ENCODE data around the gene SGCA. TPM values are rescaled to one million over a fixed set of nuclear protein-coding genes. Genes with fewer than 3 reads are reported as not detected.

Gene SGCA
- total RNA-seq, 6 experiments from 2014 or later: 0.28 to 0.91 (median 0.76) TPM

GRCh38 chr17:50192144-50192617, 26.4 kb downstream of the SGCA start:
- peaks cover 75% of the 10 kb centered on the region for H3K36me3 Mint-ChIP-seq (ENCODE audit: low read depth)

GRCh38 chr17:50192618-50193291, 26.9 kb downstream of the SGCA start:
- peaks cover 8% of the 10 kb centered on the region for H3K9me3 Mint-ChIP-seq
- peak overlapping the region; percentile 100 for H3K4me3 Mint-ChIP-seq
- H3K36me3 Mint-ChIP-seq (ENCODE audit: low read depth): peaks cover 81% of the 10 kb centered on the region
- TF ChIP-seq, protein P1, sequence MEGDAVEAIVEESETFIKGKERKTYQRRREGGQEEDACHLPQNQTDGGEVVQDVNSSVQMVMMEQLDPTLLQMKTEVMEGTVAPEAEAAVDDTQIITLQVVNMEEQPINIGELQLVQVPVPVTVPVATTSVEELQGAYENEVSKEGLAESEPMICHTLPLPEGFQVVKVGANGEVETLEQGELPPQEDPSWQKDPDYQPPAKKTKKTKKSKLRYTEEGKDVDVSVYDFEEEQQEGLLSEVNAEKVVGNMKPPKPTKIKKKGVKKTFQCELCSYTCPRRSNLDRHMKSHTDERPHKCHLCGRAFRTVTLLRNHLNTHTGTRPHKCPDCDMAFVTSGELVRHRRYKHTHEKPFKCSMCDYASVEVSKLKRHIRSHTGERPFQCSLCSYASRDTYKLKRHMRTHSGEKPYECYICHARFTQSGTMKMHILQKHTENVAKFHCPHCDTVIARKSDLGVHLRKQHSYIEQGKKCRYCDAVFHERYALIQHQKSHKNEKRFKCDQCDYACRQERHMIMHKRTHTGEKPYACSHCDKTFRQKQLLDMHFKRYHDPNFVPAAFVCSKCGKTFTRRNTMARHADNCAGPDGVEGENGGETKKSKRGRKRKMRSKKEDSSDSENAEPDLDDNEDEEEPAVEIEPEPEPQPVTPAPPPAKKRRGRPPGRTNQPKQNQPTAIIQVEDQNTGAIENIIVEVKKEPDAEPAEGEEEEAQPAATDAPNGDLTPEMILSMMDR (IDR thresholded peaks at IDR 0.05): no peak
- H3K4me1 Mint-ChIP-seq (ENCODE audit: low read depth): peaks cover 97% of the 10 kb centered on the region
- peak overlapping the region; percentile 100 for H3K27ac Mint-ChIP-seq
- H3K27me3 Mint-ChIP-seq (ENCODE audit: insufficient read depth): peaks cover 80% of the 10 kb centered on the region
- no peak for DNase-seq

More at GRCh38 chr17:50192144-50192617, 26.4 kb downstream of the SGCA start:
- Mint-ChIP-seq H3K4me1 (ENCODE audit: low read depth) (peaks cover 97% of the 10 kb centered on the region), H3K9me3 (peaks cover 8% of the 10 kb centered on the region), H3K27me3 (ENCODE audit: insufficient read depth) (peaks cover 79% of the 10 kb centered on the region), H3K27ac (peak overlapping the region; percentile 100), H3K4me3 (peak overlapping the region; percentile 100)
- TF ChIP-seq, protein P1 (IDR thresholded peaks at IDR 0.05): no peak
- DNase-seq: no peak

DNA sequence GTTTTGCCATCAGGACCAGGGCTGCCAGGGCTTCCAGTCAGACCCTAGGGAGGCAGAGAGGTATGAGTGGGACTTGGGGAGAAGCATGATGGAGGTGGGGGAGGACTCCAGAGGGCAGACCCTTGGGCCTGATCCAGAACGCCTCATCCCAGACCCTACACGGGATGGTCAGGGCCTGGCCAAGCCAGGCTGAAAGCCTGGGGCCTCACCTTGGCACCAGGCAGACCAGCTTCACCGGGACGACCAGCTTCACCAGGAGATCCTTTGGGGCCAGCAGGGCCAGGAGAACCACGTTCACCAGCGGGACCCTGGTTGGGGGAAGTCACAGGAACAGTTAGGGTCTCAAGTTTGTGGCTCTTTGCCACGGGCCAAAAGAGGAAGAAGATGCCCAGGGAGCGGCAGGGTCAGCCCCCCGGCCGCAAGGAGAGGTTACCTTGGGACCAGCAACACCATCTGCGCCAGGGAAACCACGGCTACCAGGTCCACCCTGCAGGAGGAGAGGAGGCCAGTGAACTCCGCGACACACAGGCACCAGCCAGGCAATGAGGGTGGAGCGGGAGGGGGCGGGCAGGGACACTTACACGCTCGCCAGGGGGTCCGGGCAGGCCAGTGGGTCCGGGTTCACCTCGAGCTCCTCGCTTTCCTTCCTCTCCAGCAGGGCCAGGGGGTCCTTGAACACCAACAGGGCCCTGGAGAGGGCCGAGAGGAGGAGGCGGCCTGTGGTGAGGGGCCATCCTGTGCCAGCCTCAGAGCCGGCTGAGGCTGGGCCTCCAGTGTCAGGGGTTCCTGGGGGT, 28.5 kb downstream of the SGCA start:
- peak overlapping the region; percentile 100 for H3K27ac Mint-ChIP-seq
- H3K27me3 Mint-ChIP-seq (ENCODE audit: insufficient read depth): peaks cover 74% of the 10 kb centered on the region
- TF ChIP-seq, protein P1 (IDR thresholded peaks at IDR 0.05): no peak
- peak; percentile 15 for DNase-seq
- H3K4me3 Mint-ChIP-seq: peak overlapping the region; percentile 100
- H3K9me3 Mint-ChIP-seq: peaks cover 15% of the 10 kb centered on the region
- H3K36me3 Mint-ChIP-seq (ENCODE audit: low read depth): peaks cover 89% of the 10 kb centered on the region
- H3K4me1 Mint-ChIP-seq (ENCODE audit: low read depth): peaks cover 93% of the 10 kb centered on the region

- peaks cover 19% of the 10 kb centered on the region for H3K9me3 Mint-ChIP-seq
- DNase-seq: peak; percentile 72
- peak overlapping the region; percentile 100 for H3K4me3 Mint-ChIP-seq
- H3K36me3 Mint-ChIP-seq (ENCODE audit: low read depth): peaks cover 89% of the 10 kb centered on the region
- peak overlapping the region; percentile 100 for H3K27ac Mint-ChIP-seq
- H3K27me3 Mint-ChIP-seq (ENCODE audit: insufficient read depth): peaks cover 74% of the 10 kb centered on the region
- TF ChIP-seq, protein P1 (IDR thresholded peaks at IDR 0.05): peak; percentile 74
- peaks cover 84% of the 10 kb centered on the region for H3K4me1 Mint-ChIP-seq (ENCODE audit: low read depth)
These were observed 29.4 kb downstream of the SGCA start for GRCh38 chr17:50194934-50195865.

GRCh38 chr17:50196036-50196435, 30.2 kb downstream of the SGCA start:
- H3K27ac Mint-ChIP-seq: peak overlapping the region; percentile 100
- peaks cover 73% of the 10 kb centered on the region for H3K27me3 Mint-ChIP-seq (ENCODE audit: insufficient read depth)
- peaks cover 76% of the 10 kb centered on the region for H3K4me1 Mint-ChIP-seq (ENCODE audit: low read depth)
- peak; percentile 18 for DNase-seq
- TF ChIP-seq, protein P1 (IDR thresholded peaks at IDR 0.05): no peak; the same call in none of the 2 replicates
- H3K4me3 Mint-ChIP-seq: peak overlapping the region; percentile 100
- H3K36me3 Mint-ChIP-seq (ENCODE audit: low read depth): peaks cover 89% of the 10 kb centered on the region
- peaks cover 24% of the 10 kb centered on the region for H3K9me3 Mint-ChIP-seq

Measured in HFFc6 (cell line).